GM19463 (cell line): ENCODE data around the gene PID1.

ENCODE experiments used
- ATAC-seq: cut with Tn5 transposase; IDR thresholded peaks from one replicate; pipeline ENCODE4 v1.9.1; 2021; ENCODE audit warnings: mild to moderate bottlenecking, moderate library complexity; ENCODE audit not compliant: unreplicated experiment

The PID1 gene

DNA sequence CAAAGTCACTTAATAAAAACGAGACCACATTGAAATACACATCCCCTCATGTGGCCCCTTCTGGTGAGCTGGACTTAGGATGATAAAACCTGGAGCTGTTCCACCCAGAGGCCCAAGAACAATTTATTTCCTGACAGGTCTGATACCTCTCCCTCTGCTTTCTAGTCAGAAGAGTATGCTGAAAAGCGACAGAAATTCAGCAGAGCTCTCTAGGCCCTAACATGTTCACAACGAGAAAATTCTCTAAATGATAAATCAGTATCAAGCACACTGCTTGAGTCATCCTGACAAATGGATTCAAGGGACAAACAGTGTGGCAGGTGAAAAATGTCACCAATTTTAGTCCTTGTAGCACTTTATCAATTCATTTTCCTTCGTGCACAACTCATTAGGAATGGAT, 233.5 kb downstream of the PID1 start:
- ATAC-seq: no peak

DNA sequence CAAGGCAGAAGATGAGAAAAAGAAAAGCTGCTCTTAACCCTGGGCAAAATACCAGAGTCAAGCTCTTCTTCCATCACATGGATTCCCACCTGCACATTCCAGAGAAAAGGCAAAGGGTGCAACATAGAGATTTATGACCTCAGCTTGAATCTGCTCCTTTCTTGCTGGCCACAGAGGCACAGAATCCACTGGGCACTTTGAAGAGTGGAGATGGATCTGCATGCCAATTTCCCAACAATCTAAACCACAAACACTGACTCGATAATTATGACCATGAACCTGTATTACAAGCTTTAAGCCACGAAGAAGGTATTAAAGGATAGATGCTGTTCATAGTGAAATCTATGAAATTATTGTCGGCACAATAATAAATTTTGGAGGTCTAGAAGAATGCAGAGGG, 237.3 kb downstream of the PID1 start:
- ATAC-seq: no peak

DNA sequence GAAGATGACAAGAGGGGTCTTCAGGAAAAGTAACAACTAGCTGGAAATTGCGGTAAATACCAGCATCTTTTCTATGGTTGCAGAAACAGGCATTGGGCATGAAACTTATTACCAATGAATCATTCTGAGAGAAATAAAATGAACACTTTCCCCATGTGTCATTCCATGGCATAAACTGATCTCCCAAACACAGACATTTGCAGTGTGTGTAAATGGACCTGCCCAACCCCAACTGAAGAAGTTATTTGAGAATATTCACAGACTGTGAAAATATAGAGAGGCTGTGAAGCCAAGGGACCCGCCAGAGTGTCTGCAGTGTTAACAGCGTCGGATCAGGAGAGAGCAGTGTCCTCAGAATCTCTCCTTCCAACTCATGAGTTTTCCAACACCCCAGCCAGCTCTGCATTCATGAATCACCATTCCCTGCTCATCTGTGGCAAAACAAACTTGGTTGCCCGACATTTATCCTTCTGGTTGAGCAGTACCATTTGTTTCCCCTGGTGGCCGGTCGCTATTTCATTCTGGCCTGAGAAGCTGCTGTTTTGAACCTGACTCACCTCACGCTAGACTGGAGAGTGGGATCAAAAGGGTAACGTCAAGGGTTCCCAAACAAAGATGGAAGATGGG, 238.4 kb downstream of the PID1 start:
- ATAC-seq: no peak

DNA sequence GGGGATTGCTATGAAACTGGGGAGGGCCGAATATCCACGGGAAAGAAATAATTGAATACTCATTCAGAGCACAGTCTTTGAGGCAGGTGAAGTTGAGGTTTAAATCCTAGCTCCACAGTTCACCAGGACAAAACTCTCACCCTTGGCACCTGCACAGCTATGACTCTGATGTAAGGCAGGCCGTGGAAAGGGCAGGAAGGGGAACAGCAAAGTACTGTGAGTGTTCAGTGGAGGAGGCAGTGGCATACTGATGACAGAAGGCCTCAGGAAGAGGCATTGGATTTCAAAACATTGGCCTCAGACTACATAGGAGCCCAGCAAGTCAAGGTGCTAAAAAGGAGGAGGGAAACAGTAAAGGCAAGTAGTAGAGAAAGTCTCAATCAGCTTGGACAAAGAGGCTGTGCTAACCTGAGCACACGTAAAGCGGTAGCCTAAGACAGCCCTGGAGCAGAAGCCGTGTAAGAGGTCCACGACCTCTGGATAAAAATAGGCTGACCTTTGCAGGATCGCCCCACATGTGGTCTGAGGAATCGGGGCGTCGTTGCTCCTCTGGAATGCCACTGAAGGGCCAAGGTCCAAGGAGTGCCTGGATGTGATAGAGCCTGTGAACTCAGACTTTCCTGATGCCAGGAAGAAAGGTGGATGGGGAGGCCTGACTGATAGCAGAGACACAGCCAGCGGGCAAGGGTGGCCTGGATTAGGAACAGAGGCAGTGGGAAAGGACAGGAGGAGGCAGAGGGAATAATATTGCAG, 243.6 kb downstream of the PID1 start:
- ATAC-seq: no peak

DNA sequence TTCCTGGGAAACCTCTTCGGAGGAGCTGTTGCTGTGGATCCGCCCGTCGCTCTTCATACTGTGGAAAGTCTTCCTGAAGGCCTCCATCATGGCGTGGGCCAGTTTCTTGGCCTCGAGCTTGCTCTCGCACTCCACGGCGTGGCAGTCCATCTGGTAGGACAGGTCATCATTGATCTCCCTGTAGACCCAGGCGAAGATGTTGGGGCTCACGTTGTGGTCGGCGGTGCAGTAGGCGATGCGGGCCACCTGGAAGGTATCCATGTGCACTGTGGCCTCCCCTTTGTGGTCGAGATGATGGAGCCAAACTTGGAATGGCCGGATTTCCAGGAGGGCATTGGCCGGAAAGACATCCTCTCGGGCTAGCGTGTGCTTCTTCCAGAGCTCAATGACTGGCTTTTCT, 245.4 kb downstream of the PID1 start:
- no peak for ATAC-seq

DNA sequence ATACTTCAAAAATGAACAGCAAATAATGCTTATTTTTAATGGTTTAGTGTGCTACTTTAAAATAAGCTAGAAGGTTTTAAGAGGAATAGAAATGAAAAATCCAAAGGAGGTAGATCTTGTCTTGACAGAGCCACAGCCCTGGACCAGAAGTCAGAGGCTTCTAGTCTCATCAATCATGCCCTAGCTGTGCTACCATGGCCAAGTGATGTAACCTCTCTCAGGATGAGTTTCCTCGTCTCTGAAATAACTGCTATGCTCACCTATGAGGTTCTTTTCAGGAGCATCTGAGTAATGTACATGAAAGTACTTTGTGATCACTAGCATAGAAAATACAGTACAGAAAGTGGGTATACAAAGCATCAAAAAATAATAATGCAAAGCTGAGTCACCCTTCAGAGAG, 248.4 kb downstream of the PID1 start:
- no peak for ATAC-seq

DNA sequence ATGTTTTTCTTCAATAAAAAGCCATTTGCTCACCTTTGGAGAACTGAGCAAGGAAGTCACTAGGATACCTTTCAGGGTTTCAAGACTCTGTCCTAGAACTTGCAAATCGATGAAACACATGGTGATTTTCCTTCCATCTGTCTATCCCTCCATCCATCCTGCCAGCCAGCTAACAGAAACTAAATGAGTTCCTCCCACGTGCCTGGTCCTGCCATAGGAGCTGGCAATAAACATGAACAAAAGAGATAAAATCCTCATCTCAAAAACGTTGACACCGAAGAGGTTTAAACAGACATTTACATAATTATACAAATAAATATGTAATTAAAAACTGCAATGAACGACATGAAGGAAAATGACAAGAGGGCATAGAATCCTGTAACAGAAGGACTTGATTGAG, 249.0 kb downstream of the PID1 start:
- ATAC-seq: no peak

DNA sequence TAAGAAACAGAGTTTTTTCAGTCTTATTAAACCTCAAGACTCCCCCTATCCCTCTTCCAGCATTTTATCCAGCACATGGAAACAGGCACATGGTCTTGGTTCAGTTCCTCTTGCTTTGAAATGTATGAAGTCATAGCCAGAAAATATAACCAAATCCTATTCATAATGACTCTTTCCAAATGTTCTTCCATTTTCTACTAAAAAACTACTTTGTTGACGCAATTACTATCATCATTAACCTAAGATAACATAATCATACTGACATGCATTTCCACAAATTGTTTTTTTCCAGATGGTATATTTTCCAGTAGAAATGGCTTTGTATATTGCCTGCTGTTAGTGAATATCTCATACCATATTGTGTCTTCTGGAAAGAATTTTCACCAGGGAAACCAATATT, 261.3 kb downstream of the PID1 start:
- no peak for ATAC-seq

DNA sequence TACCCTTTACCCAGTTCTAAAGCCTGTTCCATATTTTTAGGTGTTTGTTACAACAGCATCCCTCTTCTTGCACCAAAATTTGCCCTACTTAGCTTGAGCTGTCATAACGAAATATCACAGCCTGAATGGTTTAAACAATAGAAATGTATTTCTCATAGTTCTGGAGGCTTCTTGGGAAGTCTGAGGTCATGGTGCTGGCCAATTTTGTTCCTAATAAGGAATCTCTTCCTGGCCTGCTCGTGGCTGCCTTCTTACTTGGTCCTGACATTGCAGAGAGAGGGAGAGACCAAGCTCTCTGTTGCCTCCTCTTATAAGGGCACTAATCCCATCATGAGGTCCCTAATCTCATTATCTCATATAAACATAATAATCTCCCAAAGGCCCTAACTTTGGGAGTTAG, 267.8 kb downstream of the PID1 start:
- ATAC-seq: no peak

DNA sequence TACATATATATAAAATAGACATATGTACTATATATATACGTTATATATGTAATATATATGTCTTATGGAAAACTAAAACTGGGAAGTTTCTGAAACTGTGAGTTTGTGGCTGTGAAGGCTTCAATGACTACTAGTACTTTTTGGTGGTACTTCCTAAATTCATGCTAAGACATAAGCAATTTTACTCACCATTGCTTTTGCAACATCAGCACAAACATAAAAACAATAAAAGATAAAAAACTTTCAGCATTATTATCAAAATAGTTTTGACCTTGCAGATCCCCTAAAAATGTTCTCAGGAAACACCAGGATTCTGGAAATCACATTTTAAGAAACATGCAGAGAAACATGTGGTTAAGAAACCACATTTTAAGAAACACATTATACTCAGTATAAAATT, 269.9 kb downstream of the PID1 start:
- ATAC-seq: no peak

DNA sequence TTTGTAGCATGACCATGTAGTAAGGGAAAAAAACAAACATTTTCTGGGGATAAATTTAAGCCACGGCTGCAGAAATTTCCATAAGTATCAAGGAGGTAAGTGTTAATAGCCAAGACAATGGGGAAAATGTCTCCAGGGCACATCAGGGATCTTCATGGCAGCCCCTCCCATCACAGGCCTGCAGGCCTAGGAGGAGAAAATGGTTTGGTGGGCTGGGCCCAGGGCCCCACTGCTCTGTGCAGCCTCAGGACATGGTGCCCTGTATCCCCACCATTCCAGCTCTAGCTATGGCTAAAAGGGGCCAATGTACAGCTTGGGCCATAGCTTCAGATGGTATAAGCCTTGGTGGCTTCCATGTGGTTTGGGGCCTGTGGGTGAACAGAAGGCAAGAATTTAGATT, 271.8 kb downstream of the PID1 start:
- ATAC-seq: no peak

DNA sequence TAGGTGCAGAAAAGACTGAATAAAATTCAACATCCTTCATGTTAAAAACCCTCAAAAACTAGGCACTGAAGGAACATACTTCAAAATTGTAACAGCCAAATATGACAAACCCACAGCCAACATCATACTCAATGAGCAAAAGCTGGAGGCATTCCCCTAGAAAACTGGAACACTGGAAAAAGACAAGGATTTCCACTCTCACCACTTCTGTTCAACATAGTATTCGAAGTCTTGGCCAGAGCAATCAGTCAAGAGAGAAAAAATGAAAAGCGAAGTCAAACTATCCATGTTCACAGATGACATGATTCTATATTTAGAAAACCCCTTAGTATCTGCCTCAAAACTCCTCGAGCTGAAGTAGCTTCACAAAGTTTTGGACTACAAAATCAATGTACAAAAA, 282.3 kb downstream of the PID1 start:
- no peak for ATAC-seq

DNA sequence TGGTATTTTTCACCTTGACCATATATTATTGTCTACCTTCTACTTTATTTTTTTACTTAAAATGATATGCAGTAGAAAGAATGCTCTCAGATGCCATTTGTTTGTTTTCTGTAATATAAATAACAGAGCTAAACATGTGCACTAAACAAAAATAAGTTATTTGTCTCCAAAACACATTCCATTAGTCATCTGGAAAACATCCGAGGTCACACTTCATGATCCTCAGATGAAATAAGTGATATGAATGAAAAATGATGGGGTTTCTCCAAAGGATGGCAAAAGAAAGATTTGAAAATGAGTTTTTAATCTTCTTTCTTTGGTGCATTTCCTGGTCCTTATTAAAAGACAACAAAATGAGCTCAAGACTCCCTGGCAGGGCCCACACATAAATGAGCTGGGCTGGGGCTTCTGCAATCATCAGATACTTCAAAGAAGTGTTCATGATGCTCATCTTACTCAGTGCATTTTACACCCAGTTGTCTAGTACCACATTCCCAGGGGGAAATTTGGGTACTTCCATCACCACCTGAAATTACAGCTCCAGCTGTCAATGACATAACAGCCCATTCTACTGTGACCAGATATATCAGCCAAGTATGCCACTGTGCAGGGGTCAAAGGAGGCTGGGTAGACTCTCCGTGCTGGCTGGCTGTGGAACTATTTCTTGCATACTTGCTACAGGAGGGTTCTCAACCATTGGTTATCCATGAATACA, 283.5 kb downstream of the PID1 start:
- no peak for ATAC-seq

DNA sequence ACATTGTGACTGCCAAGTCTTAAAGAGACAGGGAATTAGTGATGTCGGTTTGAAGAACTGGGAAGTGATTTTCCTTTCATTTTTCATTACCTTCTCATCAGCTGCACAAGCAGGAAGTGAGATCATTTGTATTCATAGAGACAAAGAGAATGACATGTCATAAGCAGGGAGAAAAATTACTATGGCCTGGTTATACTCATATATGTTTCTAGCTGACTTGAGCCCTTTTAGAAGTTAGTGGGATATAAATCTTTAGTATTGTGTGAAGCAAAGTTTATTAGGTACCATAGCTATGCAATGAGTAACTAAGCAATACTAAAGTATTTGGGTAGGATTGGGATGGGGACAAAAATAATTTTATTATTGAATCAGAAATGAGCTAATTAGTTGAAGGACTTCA, 284.1 kb downstream of the PID1 start:
- no peak for ATAC-seq

DNA sequence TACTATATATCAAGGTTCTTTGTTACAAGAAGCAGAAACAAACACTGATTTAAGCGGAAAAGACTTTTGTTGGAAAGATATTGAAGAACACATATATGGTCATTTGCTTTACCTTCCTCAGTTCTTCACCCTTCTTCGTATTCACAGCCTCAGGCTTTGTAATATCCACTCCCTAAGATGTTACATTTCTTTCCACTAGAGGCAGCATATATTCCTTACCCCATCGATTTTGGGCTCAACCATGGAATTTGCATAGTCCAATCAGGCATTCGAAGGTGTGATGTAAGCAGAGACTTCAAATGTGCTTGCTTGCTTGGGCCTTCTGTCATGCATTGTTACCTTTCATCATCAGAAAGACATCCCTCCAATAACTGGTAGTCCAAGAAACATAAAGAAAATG, 287.4 kb downstream of the PID1 start:
- no peak for ATAC-seq

DNA sequence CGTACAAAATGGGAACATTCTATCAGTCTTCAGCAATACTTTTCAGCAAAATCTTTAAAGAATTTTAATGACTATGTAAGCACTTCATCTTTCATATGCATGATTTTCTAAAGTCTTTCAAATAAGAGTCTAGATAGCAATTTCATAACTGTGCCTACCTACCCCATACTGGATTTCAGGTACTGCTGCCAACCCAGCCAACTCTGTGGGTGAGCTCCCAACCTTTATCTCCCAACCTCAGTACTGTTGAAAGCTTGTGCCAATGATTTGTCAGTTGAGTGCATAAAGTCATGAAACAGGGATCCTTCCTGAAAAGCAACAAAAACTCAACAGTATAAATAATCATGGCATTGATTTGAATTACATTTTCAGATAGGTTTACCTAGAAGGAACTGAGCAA, 296.9 kb downstream of the PID1 start:
- no peak for ATAC-seq
